NCI-H146 treated with DMSO at 0.1 percent for 48 hours (cell line): ENCODE measurements around the gene SPAG17.

Source experiments
- DNase-seq: peaks from one replicate; lab custom pipeline; 2025; ENCODE audit not compliant: unreplicated experiment; lab: John Stamatoyannopoulos, UW

The SPAG17 gene

GRCh38 chr1:118185084-118185832, at the start of gene SPAG17:
TSS of gene SPAG17 (minus strand) at chr1:118185228. CDS start at chr1:118185157, 71 bp downstream.
- peak; percentile 83 for DNase-seq

GRCh38 chr1:118225471-118225870, 40.4 kb upstream of the SPAG17 start:
- DNase-seq = no peak

- DNase-seq = no peak
Measured at GRCh38 chr1:118223426-118223825, 38.4 kb upstream of the SPAG17 start.

- no peak for DNase-seq
Measured at GRCh38 chr1:118219438-118219837, 34.4 kb upstream of the SPAG17 start.

GRCh38 chr1:118217141-118217838, 32.3 kb upstream of the SPAG17 start:
- DNase-seq = no peak

DNA sequence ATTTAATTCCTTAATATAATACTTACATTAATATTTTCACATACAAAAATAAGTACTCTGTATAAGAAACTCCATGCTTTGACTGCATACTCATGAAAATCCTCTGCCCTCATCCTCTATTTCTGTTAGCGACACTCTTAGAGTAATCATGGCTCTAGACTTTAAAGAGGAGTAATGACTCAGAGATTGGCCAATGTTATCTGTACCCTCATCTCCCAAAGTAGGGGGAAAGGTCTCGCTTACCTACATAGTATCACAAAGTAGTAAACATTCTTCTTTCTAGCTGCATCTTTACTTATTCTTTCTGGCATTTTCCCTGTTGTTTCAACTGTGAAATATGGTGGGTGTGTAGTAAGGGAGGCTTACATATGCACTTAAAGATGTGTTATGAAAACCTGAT, 29.8 kb upstream of the SPAG17 start:
- DNase-seq = no peak

DNA sequence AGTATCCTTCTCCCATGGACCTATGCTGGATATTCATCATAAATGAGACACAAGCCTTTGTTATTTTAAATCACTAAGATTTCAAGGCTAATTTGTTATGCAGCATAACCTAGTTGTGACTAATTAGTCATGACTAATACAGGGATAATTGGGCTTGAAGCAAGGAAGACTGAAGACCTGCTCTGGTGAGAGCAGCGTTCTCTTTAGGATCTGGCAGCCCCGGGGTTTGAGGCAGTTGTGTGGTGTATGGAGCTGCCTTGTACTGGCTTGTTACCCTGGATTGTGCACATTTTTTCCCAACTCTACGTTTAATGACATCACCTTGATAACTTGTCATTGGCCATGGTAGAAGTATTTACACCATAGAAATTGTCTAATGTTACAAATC, 25.7 kb upstream of the SPAG17 start:
- DNase-seq = no peak

GRCh38 chr1:118210051-118210722, 25.2 kb upstream of the SPAG17 start:
- DNase-seq = no peak

GRCh38 chr1:118209648-118210047, 24.6 kb upstream of the SPAG17 start:
- DNase-seq = no peak

DNA sequence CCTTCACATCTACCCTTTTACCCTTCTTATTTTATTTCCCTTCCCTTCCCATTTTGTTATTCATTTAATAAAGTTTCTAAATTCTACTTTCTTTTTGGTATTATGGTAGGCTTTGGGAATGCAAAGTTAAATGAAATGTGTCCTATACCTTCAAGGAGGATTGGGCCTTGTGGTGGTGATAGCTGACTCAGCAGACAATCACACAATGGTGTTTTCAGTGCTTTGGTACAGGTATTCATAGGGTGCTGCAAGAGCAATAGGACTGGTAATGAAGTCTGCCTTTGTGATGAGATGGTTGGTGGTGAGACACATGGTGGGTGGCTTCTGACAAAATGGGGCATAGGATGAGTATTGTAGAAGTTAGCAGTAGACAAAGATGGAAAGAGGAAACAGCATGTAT, 21.9 kb upstream of the SPAG17 start:
- no peak for DNase-seq

GRCh38 chr1:118204648-118205047, 19.6 kb upstream of the SPAG17 start:
- DNase-seq = no peak

DNA sequence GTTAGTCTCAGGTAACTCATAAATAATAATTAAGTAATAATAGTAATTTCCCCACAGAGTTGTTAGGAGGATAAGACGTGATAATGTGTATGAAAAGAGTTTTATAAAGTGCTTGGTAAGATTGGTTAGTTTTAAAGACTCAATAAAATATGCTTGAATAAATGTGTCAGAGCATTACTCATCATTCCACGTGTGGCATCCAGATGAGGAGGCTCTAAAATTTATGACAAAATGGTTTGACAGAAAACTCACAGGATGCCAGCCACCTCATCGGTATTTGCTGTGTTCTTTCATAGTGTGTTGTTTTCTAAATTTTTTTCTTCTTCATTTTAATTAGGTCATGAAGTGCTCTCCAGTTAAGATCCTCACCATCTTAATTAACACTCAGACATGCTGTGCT, 19.1 kb upstream of the SPAG17 start:
- no peak for DNase-seq

DNA sequence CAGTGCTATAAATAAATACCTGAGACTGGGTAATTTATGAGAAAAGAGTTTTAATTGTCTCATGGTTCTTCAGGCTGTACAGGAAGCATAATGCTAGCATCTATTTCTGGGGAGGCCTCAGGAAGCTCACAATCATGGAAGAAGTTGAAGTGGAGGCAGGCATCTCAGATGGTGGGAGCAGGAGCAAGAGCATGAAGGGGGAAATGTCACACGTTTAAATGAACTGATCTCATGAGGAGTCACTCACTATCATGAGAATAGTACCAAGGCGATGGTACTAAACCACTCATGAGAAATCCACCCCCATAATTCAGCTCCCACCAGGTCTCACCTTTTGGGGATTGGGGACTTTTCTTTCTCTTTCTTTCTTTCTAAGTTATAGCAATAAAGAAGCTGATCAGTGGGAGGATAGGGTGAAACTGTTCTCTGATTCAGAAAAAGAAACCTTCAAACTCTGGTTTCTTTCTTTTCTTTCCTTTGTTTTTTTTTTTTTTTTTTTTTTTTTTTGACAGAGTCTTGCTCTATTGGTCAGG, 17.1 kb upstream of the SPAG17 start:
- DNase-seq = no peak

- no peak for DNase-seq
Measured at GRCh38 chr1:118201524-118201923, 16.5 kb upstream of the SPAG17 start.

DNA sequence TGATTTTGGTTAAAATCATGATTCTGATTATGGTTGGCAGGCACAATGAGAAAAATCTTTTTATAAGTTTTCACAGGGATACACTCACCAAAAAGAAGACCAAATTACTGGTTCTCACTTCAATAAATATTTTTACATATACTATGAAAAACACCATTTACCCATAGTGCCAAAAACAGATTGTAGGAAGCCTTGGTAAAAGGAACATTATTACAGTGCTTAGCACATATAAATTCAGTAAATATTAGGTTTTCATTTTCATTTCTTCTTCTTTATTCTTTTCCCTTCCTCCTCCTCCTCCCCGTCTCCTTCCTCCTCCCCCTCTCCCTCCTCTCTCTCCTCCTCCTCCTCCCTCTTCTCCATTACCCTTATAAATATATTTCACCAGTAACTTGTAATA, 15.8 kb upstream of the SPAG17 start:
- no peak for DNase-seq

GRCh38 chr1:118190561-118190960, 5.5 kb upstream of the SPAG17 start:
- DNase-seq = no peak

GRCh38 chr1:118189564-118189963, 4.5 kb upstream of the SPAG17 start:
- DNase-seq = no peak

- no peak for DNase-seq
Measured at GRCh38 chr1:118188411-118188810, 3.4 kb upstream of the SPAG17 start.

GRCh38 chr1:118186026-118186425, 998 bp upstream of the SPAG17 start:
- no peak for DNase-seq

DNA sequence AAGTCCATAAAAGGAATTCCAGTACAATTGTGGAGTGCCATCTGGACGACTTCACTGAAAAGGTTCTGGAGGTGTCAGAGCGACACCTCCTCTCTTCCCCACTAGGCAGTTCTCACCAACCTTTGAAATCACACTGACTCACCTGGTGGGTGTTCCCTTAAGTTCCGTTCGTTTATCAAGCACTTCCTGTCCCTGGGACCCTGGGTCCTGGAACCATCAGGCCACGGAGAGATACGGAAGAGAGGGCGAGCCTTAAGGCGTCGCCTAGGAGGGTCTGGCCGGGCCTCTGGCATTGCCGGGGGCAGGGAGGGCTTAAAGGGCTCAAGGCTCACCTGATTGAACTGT, 317 bp downstream of the SPAG17 start:
- DNase-seq = peak; percentile 82

GRCh38 chr1:118183586-118183985, 1.4 kb downstream of the SPAG17 start:
- no peak for DNase-seq

DNA sequence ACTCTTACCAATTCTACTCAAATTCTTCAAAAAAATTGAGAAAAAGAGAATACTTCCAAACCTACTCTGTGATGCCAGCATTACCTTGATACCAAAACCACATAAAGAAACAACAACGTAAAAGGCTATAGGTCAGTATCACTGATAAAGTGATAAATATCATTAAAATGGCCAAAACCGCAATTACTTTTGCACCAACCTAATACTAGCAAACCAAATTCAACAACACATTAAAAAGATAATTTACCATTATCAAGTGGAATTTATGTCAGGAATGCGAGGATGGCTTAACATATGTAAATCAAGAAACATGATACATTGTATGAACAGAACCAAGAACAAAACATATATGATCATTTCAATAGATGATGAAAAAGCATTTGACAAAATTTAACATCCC, 7.0 kb downstream of the SPAG17 start:
- no peak for DNase-seq
